PC-9 (cell line): Measurements from ENCODE around the gene BTBD19.

Experiments used
- EZH2 ChIP-seq: fragments of 200-600 bp; sonication (generic); IDR thresholded peaks from 2 replicates; pipeline ENCODE4 v1.8.0; 2017; ENCODE audit warnings: antibody characterized with exemption, low read depth
- TF ChIP-seq, protein P1 (sequence below): fragments of 200-600 bp; sonication (generic); conservative IDR thresholded peaks from 2 replicates; pipeline ENCODE4 v1.6.1; 2017; ENCODE audit warnings: mixed run types, antibody characterized with exemption, mild to moderate bottlenecking, moderate library complexity

DNA sequence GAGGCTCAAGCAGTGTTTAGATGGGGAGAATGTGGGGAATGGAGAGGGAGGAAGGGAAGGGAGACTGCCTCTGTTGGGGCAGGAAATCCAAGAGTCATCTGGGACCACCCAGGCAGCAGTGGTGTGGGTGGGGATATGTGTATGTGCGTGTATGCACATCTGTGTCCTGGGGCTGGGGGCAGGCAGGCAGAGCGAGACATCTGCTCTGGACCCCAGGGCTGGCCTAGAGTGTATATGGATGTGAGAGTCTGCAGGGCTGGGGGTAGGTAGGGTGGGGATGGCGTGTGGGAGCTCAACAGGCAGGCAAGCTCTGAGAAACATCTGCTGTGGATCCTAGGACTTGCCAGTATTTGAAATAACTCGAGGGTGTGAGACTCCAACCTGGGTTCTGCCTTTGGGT, 31.3 kb downstream of the BTBD19 start:
- TF ChIP-seq, protein P1, sequence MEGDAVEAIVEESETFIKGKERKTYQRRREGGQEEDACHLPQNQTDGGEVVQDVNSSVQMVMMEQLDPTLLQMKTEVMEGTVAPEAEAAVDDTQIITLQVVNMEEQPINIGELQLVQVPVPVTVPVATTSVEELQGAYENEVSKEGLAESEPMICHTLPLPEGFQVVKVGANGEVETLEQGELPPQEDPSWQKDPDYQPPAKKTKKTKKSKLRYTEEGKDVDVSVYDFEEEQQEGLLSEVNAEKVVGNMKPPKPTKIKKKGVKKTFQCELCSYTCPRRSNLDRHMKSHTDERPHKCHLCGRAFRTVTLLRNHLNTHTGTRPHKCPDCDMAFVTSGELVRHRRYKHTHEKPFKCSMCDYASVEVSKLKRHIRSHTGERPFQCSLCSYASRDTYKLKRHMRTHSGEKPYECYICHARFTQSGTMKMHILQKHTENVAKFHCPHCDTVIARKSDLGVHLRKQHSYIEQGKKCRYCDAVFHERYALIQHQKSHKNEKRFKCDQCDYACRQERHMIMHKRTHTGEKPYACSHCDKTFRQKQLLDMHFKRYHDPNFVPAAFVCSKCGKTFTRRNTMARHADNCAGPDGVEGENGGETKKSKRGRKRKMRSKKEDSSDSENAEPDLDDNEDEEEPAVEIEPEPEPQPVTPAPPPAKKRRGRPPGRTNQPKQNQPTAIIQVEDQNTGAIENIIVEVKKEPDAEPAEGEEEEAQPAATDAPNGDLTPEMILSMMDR: no peak
- TF ChIP-seq EZH2: no peak
